Spinal cord (tissue), 10 donors: ENCODE results near the gene KAT7. TPM values are rescaled to one million over a fixed set of nuclear protein-coding genes. Genes with fewer than 3 reads are reported as not detected.

Experiments used
- DNase-seq, 6 donors: peaks; one replicate each; pipeline versions ENCODE4 v3.0.0 to v3.0.0-alpha.2; 2013 to 2015; ENCODE audit warnings: low spot score in 6 of 6, low read depth in 4 of 6
- H3K27ac ChIP-seq: one replicate; pipeline ENCODE4 v1.5.1; 2013; ENCODE audit warnings: low read depth, low read length, control low read depth
- H3K27me3 ChIP-seq: one replicate; pipeline ENCODE4 v1.6.1; 2013; ENCODE audit warnings: low read length; ENCODE audit not compliant: control insufficient read depth, insufficient read depth
- H3K36me3 ChIP-seq: one replicate; pipeline ENCODE4 v1.6.1; 2013; ENCODE audit warnings: low read length; ENCODE audit not compliant: control insufficient read depth, insufficient read depth
- H3K4me1 ChIP-seq: one replicate; pipeline ENCODE4 v1.6.1; 2013; ENCODE audit warnings: low read length; ENCODE audit not compliant: control insufficient read depth, insufficient read depth
- H3K4me3 ChIP-seq: one replicate; pipeline ENCODE4 v1.5.1; 2013; ENCODE audit warnings: low read depth, low read length, control low read depth
- H3K9me3 ChIP-seq: one replicate; pipeline ENCODE4 v1.6.1; 2013; ENCODE audit warnings: low read length; ENCODE audit not compliant: control insufficient read depth, insufficient read depth
- WGBS: methylation state at CpG from one replicate; pipeline ENCODE4 v1.1.5; 2013; ENCODE audit warnings: missing lambda C conversion rate; ENCODE audit not compliant: insufficient coverage; 5-methylcytosine and 5-hydroxymethylcytosine counted together
- polyA plus RNA-seq, 2 donors: library from polyadenylated mRNA; unstranded; fragments of 120-200 nt; gene quantifications; one replicate each; pipeline ENCODE4 v1.2.1, GENCODE V29; 2013; ENCODE audit not compliant: insufficient read length in 2 of 2
- total RNA-seq, 2 donors: library from RNA; depleted of rRNA in 1 of 2; stranded (reverse); fragments of 120-200 nt in 1 of 2; fragments of >200 nt in 1 of 2; gene quantifications; one replicate each; pipeline versions ENCODE4 v1.2.3 to v1.2.4, GENCODE V29; 2013 to 2014
- donor health status: healthy.

Gene KAT7
- total and polyA plus RNA-seq, 4 donors, result 53.0 to 58.6 (median 54.2) TPM

DNA sequence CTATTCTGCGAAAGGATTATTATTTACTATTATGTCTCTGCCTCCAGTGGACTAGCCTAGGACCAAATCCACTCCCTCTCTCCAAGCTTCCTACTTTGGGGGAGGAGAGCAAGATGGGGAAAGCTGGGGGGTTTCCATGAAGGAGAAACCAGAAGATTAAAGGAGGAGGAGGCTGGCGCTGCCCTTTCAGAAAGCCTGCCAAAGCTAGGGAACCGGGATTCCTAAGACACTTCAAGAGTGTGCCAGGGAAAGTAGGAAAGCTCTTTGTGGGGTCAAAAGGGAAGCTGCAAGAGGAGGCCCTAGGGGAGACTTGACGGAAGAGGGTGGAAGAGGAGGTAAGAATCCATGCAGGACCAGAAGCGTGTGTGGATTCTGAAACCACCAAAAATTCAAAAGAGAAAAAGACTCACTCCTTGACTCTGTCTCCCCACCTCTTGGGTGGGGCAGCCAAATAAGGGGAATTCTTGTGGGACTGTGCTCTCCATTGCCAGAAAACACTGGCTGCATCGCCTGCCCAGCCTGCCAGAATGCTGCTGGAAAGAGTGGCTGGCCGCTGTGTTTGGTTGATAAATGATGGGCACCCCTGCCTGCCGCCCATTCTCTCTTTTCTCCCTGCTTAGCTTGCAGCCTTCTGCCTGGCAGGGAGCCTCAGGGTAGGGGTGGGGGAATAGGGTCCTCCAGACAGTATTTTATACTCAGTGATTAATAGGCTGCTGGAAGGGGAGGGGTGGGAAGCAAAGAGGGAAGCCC is 11.8 kb upstream of the KAT7 start:
- Histone ChIP-seq H3K4me1 (peaks cover 22% of the 10 kb centered on the region), H3K9me3 (no peaks in the 10 kb centered on the region), H3K27me3 (no peaks in the 10 kb centered on the region), H3K27ac (peak overlapping the region; percentile 37), H3K4me3 (no peak overlapping the region), H3K36me3 (no peaks in the 10 kb centered on the region)
- DNase-seq, result peak in 4 of 6 donors; percentile 53 to 91 (median 77)
- 17% methylated on average over 2 of the region's 8 CpGs for WGBS

DNA sequence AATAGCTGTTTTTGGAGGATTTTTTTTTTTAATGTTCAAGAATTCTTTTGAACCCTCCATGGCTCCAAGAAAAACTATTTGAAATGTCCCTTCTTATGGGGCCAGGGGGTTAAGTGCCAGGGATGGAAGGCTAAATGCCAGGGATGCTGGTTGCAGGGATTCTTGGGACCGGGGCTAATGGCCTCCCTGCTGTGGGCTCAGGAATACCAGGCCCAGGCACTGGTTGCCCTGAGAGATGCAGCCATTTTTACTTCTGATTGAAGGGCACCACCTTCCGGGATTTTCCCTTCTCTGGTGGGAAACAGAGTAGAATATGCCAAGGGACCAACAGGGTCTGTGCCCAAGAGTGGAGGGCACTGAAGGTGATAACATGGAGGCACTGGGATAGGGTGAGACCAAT is 10.9 kb upstream of the KAT7 start:
- H3K36me3 ChIP-seq, result no peaks in the 10 kb centered on the region
- peak in 2 of 6 donors; percentile 61 to 77 for DNase-seq
- no peaks in the 10 kb centered on the region for H3K27me3 ChIP-seq
- no peaks in the 10 kb centered on the region for H3K9me3 ChIP-seq
- H3K4me1 ChIP-seq, result peaks cover 22% of the 10 kb centered on the region
- WGBS, result 16% methylated on average over 2 of the region's 2 CpGs
- H3K4me3 ChIP-seq, result no peak overlapping the region
- peak overlapping the region; percentile 11 for H3K27ac ChIP-seq

DNA sequence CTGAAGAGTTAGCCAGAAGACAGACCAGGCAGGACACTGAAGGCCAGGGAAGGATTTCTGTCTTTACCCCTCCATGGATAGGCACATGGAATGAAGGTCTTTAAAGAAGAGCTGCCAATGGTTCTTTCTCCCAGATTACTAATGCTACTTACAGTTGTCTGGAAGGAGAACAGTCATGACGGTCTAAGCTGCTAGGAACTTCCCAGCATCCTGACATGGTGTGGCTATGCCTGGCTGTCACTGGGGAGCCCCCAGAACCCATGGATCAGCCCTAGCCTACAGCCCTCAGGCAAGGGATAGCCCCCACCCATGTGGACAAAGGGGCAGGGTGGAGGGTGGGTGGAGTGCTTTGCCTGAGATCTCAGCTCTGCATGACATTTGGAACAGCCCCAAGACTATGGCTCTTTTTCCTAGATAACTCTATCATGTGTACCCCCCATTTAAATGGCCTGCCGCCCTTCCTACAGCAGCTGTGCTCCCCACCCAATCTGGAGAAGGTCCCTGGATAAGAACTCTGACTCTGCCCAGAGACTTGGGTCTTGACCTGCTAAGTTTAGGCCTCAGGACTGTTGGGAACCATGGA is 9.2 kb upstream of the KAT7 start:
- H3K4me1 ChIP-seq, result peaks cover 22% of the 10 kb centered on the region
- H3K27me3 ChIP-seq, result no peaks in the 10 kb centered on the region
- H3K27ac ChIP-seq, result no peak overlapping the region
- 100% methylated on average over 1 of the region's 2 CpGs for WGBS
- no peaks in the 10 kb centered on the region for H3K36me3 ChIP-seq
- H3K4me3 ChIP-seq, result no peak overlapping the region
- H3K9me3 ChIP-seq, result no peaks in the 10 kb centered on the region
- no peak for DNase-seq

DNA sequence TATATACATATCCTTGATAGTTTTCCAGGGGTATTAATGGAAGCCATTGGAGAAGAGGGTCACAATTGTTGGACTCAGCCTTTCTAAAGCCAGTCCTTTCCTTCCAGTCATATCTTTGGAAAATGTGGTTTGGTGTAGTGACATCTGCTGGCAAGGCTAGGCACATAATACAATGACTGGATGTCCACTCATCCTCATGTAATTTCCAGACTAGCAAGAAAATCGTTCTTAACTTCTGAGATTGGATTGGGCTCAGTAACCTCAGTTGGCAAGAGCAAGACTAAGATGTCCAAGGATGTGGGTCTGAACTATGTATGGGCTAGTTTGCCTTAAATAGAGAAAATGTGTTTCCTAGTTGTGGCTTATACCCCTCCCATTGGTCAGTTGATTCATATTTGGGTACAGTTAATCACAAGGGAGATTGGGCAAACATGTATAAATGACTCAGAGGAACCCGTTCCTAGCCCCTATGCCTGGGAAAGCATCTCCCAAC is 8.7 kb upstream of the KAT7 start:
- Histone ChIP-seq H3K9me3 (no peaks in the 10 kb centered on the region), H3K27ac (no peak overlapping the region), H3K27me3 (no peaks in the 10 kb centered on the region), H3K4me1 (peaks cover 22% of the 10 kb centered on the region), H3K4me3 (no peak overlapping the region), H3K36me3 (no peaks in the 10 kb centered on the region)
- no CpG with 5 or more reads among the region's 2 CpGs for WGBS
- peak in 2 of 6 donors; percentile 63 to 82 for DNase-seq

DNA sequence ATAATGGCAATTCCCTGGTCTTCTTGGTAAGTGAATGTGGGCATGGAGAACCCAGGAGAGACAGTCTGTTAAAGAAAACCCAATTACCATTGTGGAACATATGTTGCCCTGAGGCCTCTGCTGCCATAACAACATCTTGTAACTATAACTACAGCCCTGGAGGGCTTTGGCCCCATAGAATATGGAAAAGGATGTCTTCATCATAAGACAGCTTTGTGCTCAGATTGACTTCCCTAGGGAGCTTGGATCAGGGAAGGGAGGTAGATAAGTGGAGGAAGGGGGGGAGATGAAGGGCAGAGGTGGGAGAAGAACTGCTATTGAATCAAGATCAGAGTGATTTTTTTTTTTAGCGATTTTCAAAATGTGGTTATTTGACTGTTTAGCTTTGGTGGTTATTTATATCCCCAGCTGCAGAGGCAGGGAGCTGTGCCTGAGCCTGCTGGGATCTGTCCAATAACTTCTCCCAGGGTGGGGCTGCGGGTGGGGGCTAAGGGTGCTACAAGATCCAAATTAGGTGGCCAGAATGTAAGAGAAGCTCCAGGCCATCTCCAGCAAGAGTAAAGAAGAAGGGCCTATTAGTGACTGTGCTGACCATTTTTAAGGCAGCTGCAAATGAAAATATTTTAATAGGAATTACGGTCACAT is 5.3 kb upstream of the KAT7 start:
- Histone ChIP-seq H3K4me1 (peaks cover 5% of the 10 kb centered on the region), H3K27ac (no peak overlapping the region), H3K9me3 (no peaks in the 10 kb centered on the region), H3K36me3 (no peaks in the 10 kb centered on the region), H3K27me3 (no peaks in the 10 kb centered on the region), H3K4me3 (no peak overlapping the region)
- peak in 1 of 6 donors; percentile 25 for DNase-seq
- WGBS, result 70% methylated on average over 3 of the region's 3 CpGs

DNA sequence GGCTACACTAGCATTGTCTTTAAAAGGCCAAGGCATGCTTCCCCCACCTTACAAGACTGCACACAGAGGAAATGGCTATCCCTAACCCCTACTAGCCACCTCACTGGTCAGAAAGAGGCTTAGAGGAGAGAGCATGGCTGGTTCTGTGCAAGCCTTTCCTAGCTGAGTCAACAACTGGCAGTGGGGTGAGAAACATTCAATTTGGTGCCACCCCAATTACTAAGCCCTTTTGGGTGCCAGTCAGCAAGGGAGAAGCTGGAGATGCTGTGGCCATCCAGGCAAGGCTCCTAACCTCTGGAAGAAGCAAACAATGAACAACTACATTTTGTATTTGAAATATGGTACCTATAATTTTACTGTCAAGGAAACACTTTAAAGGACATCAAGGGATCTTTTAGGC is 4.7 kb upstream of the KAT7 start:
- H3K4me1 ChIP-seq, result peaks cover 5% of the 10 kb centered on the region
- no peak overlapping the region for H3K27ac ChIP-seq
- no peak for DNase-seq
- H3K9me3 ChIP-seq, result no peaks in the 10 kb centered on the region
- H3K36me3 ChIP-seq, result no peaks in the 10 kb centered on the region
- H3K4me3 ChIP-seq, result no peak overlapping the region
- H3K27me3 ChIP-seq, result no peaks in the 10 kb centered on the region

DNA sequence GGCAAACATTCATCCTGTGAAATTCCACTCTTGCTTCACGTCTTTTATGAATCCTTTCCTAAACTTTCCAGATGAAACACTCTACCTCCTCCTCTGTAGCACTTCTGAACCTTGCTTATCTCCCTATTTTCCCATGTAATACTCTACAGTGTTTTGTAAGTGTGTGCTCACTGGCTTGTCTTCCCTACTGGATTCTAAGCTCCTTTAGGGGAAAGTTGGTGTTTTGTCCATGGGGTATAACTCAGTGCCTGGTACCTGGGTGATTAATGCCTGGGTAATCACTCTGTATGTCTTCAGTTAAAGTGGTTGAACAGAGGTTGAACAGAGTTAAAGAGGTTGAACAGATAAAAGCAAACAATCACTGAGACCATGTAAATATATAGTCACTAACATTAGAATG is 3.8 kb upstream of the KAT7 start:
- Histone ChIP-seq H3K9me3 (no peaks in the 10 kb centered on the region), H3K27ac (no peak overlapping the region), H3K36me3 (no peaks in the 10 kb centered on the region), H3K27me3 (no peaks in the 10 kb centered on the region), H3K4me1 (peaks cover 10% of the 10 kb centered on the region), H3K4me3 (no peak overlapping the region)
- no peak for DNase-seq
- WGBS, result 100% methylated on average over 1 of the region's 1 CpG

DNA sequence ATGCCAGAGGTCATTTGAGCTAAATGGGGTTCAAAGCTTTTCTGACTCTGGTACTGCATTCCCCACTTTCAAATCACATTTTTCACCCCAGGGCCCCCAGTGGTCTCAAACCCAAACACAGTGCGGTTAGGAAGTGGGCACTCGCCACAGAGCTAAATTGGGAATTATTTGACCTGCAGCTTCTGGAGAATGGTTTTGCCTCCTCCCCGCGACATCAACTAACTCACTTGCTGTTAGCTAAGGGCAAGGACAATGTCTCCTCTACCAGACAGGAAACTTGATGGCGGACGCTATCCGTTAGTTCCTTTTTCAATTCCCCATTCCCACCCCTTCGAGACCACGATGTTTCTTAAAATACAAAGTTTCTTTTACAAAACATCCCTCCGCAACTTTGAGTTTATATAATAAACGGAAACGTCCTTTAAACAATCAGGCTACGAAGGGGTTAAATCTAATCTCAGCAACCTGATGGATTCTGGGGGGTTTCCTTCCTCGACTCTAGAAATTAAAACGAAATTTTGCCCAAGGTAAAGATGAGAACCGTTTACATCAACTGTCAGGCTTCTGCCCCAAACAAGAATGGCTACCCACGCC is 500 bp upstream of the KAT7 start:
- Histone ChIP-seq H3K4me3 (peak overlapping the region; percentile 98), H3K36me3 (peaks cover 21% of the 10 kb centered on the region), H3K27me3 (no peaks in the 10 kb centered on the region), H3K9me3 (no peaks in the 10 kb centered on the region), H3K4me1 (peaks cover 15% of the 10 kb centered on the region), H3K27ac (peak overlapping the region; percentile 100)
- WGBS, result under 1% methylated on average over 12 of the region's 17 CpGs
- DNase-seq, result no peak

DNA sequence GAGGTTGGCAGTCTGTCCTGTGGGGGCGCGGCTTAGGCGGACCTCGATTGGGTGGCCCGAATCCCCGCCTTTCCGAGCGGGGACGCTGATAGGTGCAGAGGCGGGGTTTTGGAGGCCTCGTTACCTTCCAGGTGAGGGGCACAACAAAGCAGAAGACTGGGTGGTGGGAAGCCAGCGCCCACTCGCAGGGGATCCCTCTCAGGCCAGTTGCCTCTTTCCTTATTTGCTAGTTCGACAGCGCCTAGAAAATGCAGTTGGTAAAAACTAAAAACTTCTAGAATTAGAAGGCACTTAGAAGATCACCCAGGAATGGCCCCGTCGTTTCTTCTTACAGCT is 730 bp downstream of the KAT7 start:
- Histone ChIP-seq H3K27ac (no peak overlapping the region), H3K9me3 (no peaks in the 10 kb centered on the region), H3K4me1 (peaks cover 15% of the 10 kb centered on the region), H3K27me3 (no peaks in the 10 kb centered on the region), H3K36me3 (peaks cover 21% of the 10 kb centered on the region), H3K4me3 (peak overlapping the region; percentile 51)
- no peak for DNase-seq
- 0% methylated on average over 15 of the region's 17 CpGs for WGBS
